Mammary epithelial cell (primary cell): ENCODE data around the gene NDST1.

ENCODE experiments used
- EZH2 ChIP-seq: IDR thresholded peaks from 2 replicates; pipeline ENCODE4 v1.6.1; 2012; ENCODE audit warnings: low read length, inconsistent platforms, borderline replicate concordance
- TF ChIP-seq, protein P1 (sequence below), 2 donors: IDR thresholded peaks in 1 of 2; conservative IDR thresholded peaks in 1 of 2; 2 replicates each; pipeline ENCODE4 v1.5.1; 2011 to 2012; ENCODE audit warnings: inconsistent platforms in 2 of 2, low read length in 2 of 2, mild to moderate bottlenecking in 2 of 2, control low read depth in 1 of 2, low read depth in 1 of 2; ENCODE audit not compliant: insufficient read depth in 1 of 2; ENCODE audit errors: extremely low read depth in 1 of 2

GRCh38 chr5:150556106-150556505 is 48.2 kb downstream of the NDST1 start:
- TF ChIP-seq, protein P1, sequence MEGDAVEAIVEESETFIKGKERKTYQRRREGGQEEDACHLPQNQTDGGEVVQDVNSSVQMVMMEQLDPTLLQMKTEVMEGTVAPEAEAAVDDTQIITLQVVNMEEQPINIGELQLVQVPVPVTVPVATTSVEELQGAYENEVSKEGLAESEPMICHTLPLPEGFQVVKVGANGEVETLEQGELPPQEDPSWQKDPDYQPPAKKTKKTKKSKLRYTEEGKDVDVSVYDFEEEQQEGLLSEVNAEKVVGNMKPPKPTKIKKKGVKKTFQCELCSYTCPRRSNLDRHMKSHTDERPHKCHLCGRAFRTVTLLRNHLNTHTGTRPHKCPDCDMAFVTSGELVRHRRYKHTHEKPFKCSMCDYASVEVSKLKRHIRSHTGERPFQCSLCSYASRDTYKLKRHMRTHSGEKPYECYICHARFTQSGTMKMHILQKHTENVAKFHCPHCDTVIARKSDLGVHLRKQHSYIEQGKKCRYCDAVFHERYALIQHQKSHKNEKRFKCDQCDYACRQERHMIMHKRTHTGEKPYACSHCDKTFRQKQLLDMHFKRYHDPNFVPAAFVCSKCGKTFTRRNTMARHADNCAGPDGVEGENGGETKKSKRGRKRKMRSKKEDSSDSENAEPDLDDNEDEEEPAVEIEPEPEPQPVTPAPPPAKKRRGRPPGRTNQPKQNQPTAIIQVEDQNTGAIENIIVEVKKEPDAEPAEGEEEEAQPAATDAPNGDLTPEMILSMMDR (conservative IDR thresholded peaks at IDR 0.05 in 1 of 2, IDR thresholded peaks at IDR 0.05 in 1 of 2; ENCODE audit: extremely low read depth in 1 of 2, insufficient read depth in 1 of 2, low read depth in 1 of 2, low read length in 2 of 2) = no peak
- no peak for TF ChIP-seq EZH2
